ENCODE results near the gene RB1. TPM values are rescaled to one million over a fixed set of nuclear protein-coding genes. Genes with fewer than 3 reads are reported as not detected.

Gene RB1
- total and polyA plus RNA-seq, 11 donors, result 8.5 to 52.1 (median 26.7) TPM

DNA sequence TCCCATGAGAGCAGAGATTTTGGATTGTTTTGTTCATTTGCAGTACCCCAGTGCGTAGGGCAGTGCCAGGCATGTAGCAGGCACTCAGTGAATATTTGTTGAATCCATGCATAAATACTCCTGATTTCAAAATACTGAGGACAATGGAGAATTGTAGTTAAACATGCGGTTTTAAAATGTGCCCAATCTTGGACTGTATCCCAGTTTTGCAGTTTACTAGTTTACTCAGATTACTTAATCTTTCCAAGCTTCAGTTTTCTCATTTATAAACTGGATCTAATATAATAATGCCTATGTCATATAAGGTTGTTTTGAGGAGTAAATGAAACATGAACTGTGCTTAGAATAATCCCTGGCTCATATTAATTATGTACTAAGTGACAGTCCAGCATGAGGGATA, 190.3 kb downstream of the RB1 start:
- H3K4me3 ChIP-seq, result no peak overlapping the region
- H3K4me1 ChIP-seq, result peaks cover 0 to 75% (median 24%) of the 10 kb centered on the region in 12 donors
- TF ChIP-seq POLR2A (IDR thresholded peaks at IDR 0.05), result no peak
- TF ChIP-seq, protein P1, sequence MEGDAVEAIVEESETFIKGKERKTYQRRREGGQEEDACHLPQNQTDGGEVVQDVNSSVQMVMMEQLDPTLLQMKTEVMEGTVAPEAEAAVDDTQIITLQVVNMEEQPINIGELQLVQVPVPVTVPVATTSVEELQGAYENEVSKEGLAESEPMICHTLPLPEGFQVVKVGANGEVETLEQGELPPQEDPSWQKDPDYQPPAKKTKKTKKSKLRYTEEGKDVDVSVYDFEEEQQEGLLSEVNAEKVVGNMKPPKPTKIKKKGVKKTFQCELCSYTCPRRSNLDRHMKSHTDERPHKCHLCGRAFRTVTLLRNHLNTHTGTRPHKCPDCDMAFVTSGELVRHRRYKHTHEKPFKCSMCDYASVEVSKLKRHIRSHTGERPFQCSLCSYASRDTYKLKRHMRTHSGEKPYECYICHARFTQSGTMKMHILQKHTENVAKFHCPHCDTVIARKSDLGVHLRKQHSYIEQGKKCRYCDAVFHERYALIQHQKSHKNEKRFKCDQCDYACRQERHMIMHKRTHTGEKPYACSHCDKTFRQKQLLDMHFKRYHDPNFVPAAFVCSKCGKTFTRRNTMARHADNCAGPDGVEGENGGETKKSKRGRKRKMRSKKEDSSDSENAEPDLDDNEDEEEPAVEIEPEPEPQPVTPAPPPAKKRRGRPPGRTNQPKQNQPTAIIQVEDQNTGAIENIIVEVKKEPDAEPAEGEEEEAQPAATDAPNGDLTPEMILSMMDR (IDR thresholded peaks at IDR 0.05), result no peak
- 82 to 86% (median 83%) methylated on average over 2 of the region's 2 CpGs for WGBS, 4 donors
- ATAC-seq (no peak), DNase-seq (no peak)
- no peaks in the 10 kb centered on the region for H3K9me3 ChIP-seq
- H3K27me3 ChIP-seq, result no peaks in the 10 kb centered on the region
- intact Hi-C loops (cut with DNase I), result loop anchor here in 5 of 10 donors (5.0 to 10.0 kb wide), 5 partner anchors 38 to 89 kb away; partner anchors contain the start of genes LPAR6 (in 1 of the 5) and RCBTB2 (in 1 of the 5)
- peaks cover 0 to 40% (median 9%) of the 10 kb centered on the region in 9 donors for H3K36me3 ChIP-seq
- H3K27ac ChIP-seq, result peak overlapping the region in 11 of 12 donors; percentile 7 to 77 (median 50)

DNA sequence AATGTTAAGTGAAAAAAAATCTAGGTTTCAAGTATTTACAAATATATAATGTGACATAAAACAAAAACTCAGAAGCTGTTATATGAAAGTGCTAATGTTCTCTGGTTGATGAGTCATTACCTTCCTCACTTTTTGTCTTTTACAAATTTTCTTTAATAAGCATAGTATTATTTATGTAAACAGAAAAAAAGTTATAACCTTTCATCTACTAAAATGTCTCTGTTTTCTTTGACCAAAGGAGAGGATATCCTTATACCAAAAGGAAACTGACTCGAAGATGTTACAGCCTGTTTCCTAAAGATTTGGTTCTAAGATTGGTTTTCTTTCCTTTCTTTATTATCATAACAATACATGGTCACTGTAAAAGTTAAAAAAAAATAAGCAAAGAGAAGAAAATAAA, 191.3 kb downstream of the RB1 start:
- intact Hi-C loops (cut with DNase I), result loop anchor here in 5 of 10 donors (5.0 to 10.0 kb wide), 5 partner anchors 37 to 90 kb away; partner anchors contain the start of genes LPAR6 (in 1 of the 5) and RCBTB2 (in 1 of the 5)
- H3K36me3 ChIP-seq, result peaks cover 0 to 30% (median 8%) of the 10 kb centered on the region in 9 donors
- ATAC-seq, result no peak

DNA sequence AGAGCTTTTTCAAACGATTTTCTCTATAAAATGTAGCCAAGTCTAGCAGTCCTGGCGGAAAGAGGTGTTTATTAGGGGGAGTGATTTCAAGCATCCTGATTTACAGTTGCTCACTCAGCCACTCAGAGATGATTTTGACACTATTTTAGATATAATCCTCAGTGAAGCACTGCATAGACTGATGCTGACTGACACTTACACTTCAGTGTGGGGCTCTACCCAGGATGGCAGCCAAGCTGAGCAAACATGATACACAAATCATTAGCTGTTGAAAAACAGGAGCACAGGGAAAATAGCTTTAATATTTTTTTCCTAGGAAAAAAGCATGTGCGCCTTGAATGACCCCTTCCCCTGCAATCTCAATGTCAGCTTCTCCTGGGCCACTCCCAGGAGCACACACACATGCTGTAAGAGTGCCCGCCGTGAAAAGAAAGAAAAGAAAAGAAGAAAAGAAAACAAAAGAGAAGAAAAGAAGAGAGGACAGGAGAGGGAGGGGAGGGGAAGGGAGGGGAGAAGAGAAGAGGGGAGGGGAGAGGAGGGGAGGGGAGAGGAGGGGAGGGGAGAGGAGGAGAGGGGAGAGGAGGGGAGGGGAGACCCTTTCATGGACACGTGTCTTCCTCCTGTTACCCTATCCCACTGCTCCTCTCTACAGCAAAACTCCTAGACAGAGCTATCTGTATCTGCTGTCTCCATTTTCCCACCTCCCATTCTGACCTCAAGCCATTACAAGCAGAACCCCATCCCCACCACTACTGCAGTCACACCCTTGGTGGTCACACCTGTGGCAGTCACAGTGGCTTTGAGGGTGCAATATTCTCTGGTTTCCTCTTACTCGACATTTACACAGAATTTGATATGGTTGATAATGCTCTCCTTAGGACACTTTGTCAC, 193.0 kb downstream of the RB1 start:
- Histone ChIP-seq H3K27ac (peak overlapping the region in 1 of 12 donors; percentile 51), H3K9me3 (no peaks in the 10 kb centered on the region), H3K4me1 (peaks cover 0 to 74% (median 18%) of the 10 kb centered on the region in 12 donors), H3K27me3 (no peaks in the 10 kb centered on the region), H3K36me3 (peaks cover 0 to 34% (median 14%) of the 10 kb centered on the region in 9 donors), H3K4me3 (no peak overlapping the region)
- TF ChIP-seq POLR2A (IDR thresholded peaks at IDR 0.05), result no peak
- TF ChIP-seq, protein P1 (IDR thresholded peaks at IDR 0.05), result no peak
- DNase-seq (no peak), ATAC-seq (no peak)
- WGBS, 4 donors, result 67 to 77% (median 72%) methylated on average over 7 of the region's 7 CpGs
- intact Hi-C loops (cut with DNase I), result loop anchor here in 3 of 10 donors (10.0 kb wide), 2 partner anchors 78 to 92 kb away; no protein-coding TSS in a partner anchor

More for the DNA sequence above, 191.3 kb downstream of the RB1 start:
- H3K9me3 ChIP-seq, result no peaks in the 10 kb centered on the region
- TF ChIP-seq, protein P1 (IDR thresholded peaks at IDR 0.05), result no peak
- TF ChIP-seq POLR2A (IDR thresholded peaks at IDR 0.05), result no peak
- H3K4me3 ChIP-seq, result no peak overlapping the region
- no peak for DNase-seq
- H3K27ac ChIP-seq, result peak overlapping the region in 8 of 12 donors; percentile 15 to 77 (median 51)
- H3K4me1 ChIP-seq, result peaks cover 0 to 74% (median 24%) of the 10 kb centered on the region in 12 donors
- WGBS, 4 donors, result 63 to 70% (median 66%) methylated on average over 1 of the region's 1 CpG
- H3K27me3 ChIP-seq, result no peaks in the 10 kb centered on the region

DNA sequence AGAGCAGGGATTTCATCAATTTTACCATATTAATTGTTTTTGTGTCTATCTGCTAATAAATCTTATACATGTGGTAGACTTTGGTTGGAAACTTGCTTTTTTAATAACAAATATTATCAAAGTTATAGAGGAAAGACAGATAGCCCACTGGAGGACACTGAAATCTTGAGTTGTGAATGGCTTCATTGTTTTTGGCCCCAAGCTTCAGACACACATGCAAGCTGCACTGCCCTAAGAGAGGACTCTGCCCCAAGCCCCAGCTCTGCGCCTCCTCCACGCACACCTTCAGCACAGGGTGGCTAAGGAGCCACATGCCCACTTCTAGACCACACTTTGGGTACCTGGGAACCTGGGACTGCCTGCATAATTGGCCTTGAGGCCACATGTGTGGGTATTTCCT, 194.1 kb downstream of the RB1 start:
- 93 to 100% (median 97%) methylated on average over 2 of the region's 2 CpGs for WGBS, 4 donors

More for the DNA sequence above, 194.1 kb downstream of the RB1 start:
- Histone ChIP-seq H3K36me3 (peaks cover 0 to 38% (median 22%) of the 10 kb centered on the region in 9 donors), H3K4me1 (peaks cover 0 to 68% (median 10%) of the 10 kb centered on the region in 12 donors), H3K4me3 (no peak overlapping the region), H3K9me3 (no peaks in the 10 kb centered on the region), H3K27ac (no peak overlapping the region), H3K27me3 (no peaks in the 10 kb centered on the region)
- DNase-seq (no peak), ATAC-seq (no peak)
- intact Hi-C loops (cut with DNase I), result loop anchor here in 3 of 10 donors (10.0 kb wide), 2 partner anchors 77 to 93 kb away; no protein-coding TSS in a partner anchor
- no peak for TF ChIP-seq POLR2A (IDR thresholded peaks at IDR 0.05)
- TF ChIP-seq, protein P1 (IDR thresholded peaks at IDR 0.05), result no peak
